Ectodermal cell (in vitro differentiated cells): ENCODE data around the gene FYB2.

Experiments
- H3K27ac ChIP-seq: 2 replicates; pipeline ENCODE4 v1.7.0; 2013; ENCODE audit warnings: mild to moderate bottlenecking, low read depth, low read length; ENCODE audit not compliant: insufficient read depth, poor library complexity, severe bottlenecking
- H3K27me3 ChIP-seq: 2 replicates; pipeline ENCODE4 v1.7.0; 2013; ENCODE audit warnings: mild to moderate bottlenecking, low read length; ENCODE audit not compliant: insufficient read depth, control insufficient read depth, poor library complexity, severe bottlenecking
- H3K36me3 ChIP-seq: one replicate; pipeline ENCODE4 v1.7.0; 2013; ENCODE audit warnings: low read length; ENCODE audit not compliant: control insufficient read depth, insufficient read depth
- H3K4me1 ChIP-seq: one replicate; pipeline ENCODE4 v1.7.0; 2013; ENCODE audit warnings: low read length; ENCODE audit not compliant: control insufficient read depth, insufficient read depth
- H3K4me3 ChIP-seq: 2 replicates; pipeline ENCODE4 v1.7.0; 2013; ENCODE audit warnings: low read depth, low read length, control low read depth; ENCODE audit not compliant: insufficient read depth
- H3K9me3 ChIP-seq: 2 replicates; pipeline ENCODE4 v1.7.0; 2013; ENCODE audit warnings: mild to moderate bottlenecking, low read length, moderate library complexity; ENCODE audit not compliant: control insufficient read depth
- WGBS, 2 experiments: methylation state at CpG; one replicate each; pipeline ENCODE4 v1.1.7; 2013; ENCODE audit warnings: missing lambda C conversion rate in 2 of 2; 5-methylcytosine and 5-hydroxymethylcytosine counted together

The FYB2 gene

GRCh38 chr1:56821462-56821797 lies 2.2 kb upstream of the FYB2 start:
- H3K4me3 ChIP-seq: no peak overlapping the region
- WGBS, 2 experiments: 21 to 29% methylated on average over 1 of the region's 1 CpG

GRCh38 chr1:56820755-56821461 lies 1.7 kb upstream of the FYB2 start:
- Histone ChIP-seq H3K4me1 (peaks cover 22% of the 10 kb centered on the region), H3K27me3 (no peaks in the 10 kb centered on the region), H3K9me3 (no peaks in the 10 kb centered on the region), H3K27ac (no peak overlapping the region), H3K36me3 (no peaks in the 10 kb centered on the region), H3K4me3 (no peak overlapping the region)
- WGBS, 2 experiments: 32 to 33% methylated on average over 7 of the region's 7 CpGs

More at GRCh38 chr1:56821462-56821797, 2.2 kb upstream of the FYB2 start:
- Histone ChIP-seq H3K4me1 (peaks cover 22% of the 10 kb centered on the region), H3K27me3 (no peaks in the 10 kb centered on the region), H3K9me3 (no peaks in the 10 kb centered on the region), H3K27ac (no peak overlapping the region), H3K36me3 (no peaks in the 10 kb centered on the region)

GRCh38 chr1:56817716-56818463 lies 1.3 kb downstream of the FYB2 start:
- H3K27ac ChIP-seq: no peak overlapping the region
- WGBS, 2 experiments: 91 to 95% methylated on average over 6 of the region's 6 CpGs

GRCh38 chr1:56816909-56817308 lies 2.3 kb downstream of the FYB2 start:
- H3K9me3 ChIP-seq: no peaks in the 10 kb centered on the region
- H3K27me3 ChIP-seq: no peaks in the 10 kb centered on the region
- H3K4me1 ChIP-seq: peaks cover 18% of the 10 kb centered on the region
- 93 to 94% methylated on average over 4 of the region's 4 CpGs for WGBS, 2 experiments
- no peak overlapping the region for H3K4me3 ChIP-seq
- H3K36me3 ChIP-seq: no peaks in the 10 kb centered on the region
- H3K27ac ChIP-seq: no peak overlapping the region

More at GRCh38 chr1:56817716-56818463, 1.3 kb downstream of the FYB2 start:
- Histone ChIP-seq H3K9me3 (no peaks in the 10 kb centered on the region), H3K27me3 (no peaks in the 10 kb centered on the region), H3K4me1 (peaks cover 18% of the 10 kb centered on the region), H3K36me3 (no peaks in the 10 kb centered on the region), H3K4me3 (no peak overlapping the region)

GRCh38 chr1:56816264-56816663 lies 2.9 kb downstream of the FYB2 start:
- no peaks in the 10 kb centered on the region for H3K27me3 ChIP-seq
- H3K36me3 ChIP-seq: no peaks in the 10 kb centered on the region
- no peaks in the 10 kb centered on the region for H3K9me3 ChIP-seq
- WGBS, 2 experiments: 91 to 97% methylated on average over 1 of the region's 1 CpG
- no peak overlapping the region for H3K27ac ChIP-seq
- H3K4me1 ChIP-seq: peaks cover 18% of the 10 kb centered on the region
- no peak overlapping the region for H3K4me3 ChIP-seq

GRCh38 chr1:56814205-56814604 lies 5.0 kb downstream of the FYB2 start:
- no peaks in the 10 kb centered on the region for H3K9me3 ChIP-seq
- H3K27me3 ChIP-seq: no peaks in the 10 kb centered on the region
- no peak overlapping the region for H3K27ac ChIP-seq
- H3K4me3 ChIP-seq: no peak overlapping the region
- H3K36me3 ChIP-seq: no peaks in the 10 kb centered on the region
- WGBS, 2 experiments: 94 to 98% methylated on average over 2 of the region's 2 CpGs
- H3K4me1 ChIP-seq: peaks cover 12% of the 10 kb centered on the region

- no peaks in the 10 kb centered on the region for H3K27me3 ChIP-seq
- H3K9me3 ChIP-seq: no peaks in the 10 kb centered on the region
- H3K4me3 ChIP-seq: no peak overlapping the region
- no peak overlapping the region for H3K27ac ChIP-seq
- no peaks in the 10 kb centered on the region for H3K4me1 ChIP-seq
- 38 to 64% methylated on average over 1 to 2 of the region's 2 CpGs for WGBS, 2 experiments
- H3K36me3 ChIP-seq: no peaks in the 10 kb centered on the region
Observed at GRCh38 chr1:56811331-56811730, 7.9 kb downstream of the FYB2 start.

- Histone ChIP-seq H3K4me3 (no peak overlapping the region), H3K9me3 (no peaks in the 10 kb centered on the region), H3K27ac (no peak overlapping the region), H3K36me3 (no peaks in the 10 kb centered on the region), H3K27me3 (no peaks in the 10 kb centered on the region), H3K4me1 (no peaks in the 10 kb centered on the region)
- 97 to 100% methylated on average over 1 of the region's 1 CpG for WGBS, 2 experiments
Observed at GRCh38 chr1:56808410-56808809, 10.8 kb downstream of the FYB2 start.

GRCh38 chr1:56806804-56807203 lies 12.4 kb downstream of the FYB2 start:
- no peak overlapping the region for H3K4me3 ChIP-seq
- WGBS, 2 experiments: 59 to 69% methylated on average over 3 of the region's 3 CpGs
- no peak overlapping the region for H3K27ac ChIP-seq
- H3K4me1 ChIP-seq: no peaks in the 10 kb centered on the region
- H3K9me3 ChIP-seq: no peaks in the 10 kb centered on the region
- H3K27me3 ChIP-seq: no peaks in the 10 kb centered on the region
- no peaks in the 10 kb centered on the region for H3K36me3 ChIP-seq

GRCh38 chr1:56803561-56804156 lies 15.5 kb downstream of the FYB2 start:
- Histone ChIP-seq H3K27ac (no peak overlapping the region), H3K9me3 (no peaks in the 10 kb centered on the region)
- 53 to 54% methylated on average over 5 of the region's 5 CpGs for WGBS, 2 experiments

More at GRCh38 chr1:56803561-56804156, 15.5 kb downstream of the FYB2 start:
- H3K27me3 ChIP-seq: no peaks in the 10 kb centered on the region
- H3K4me1 ChIP-seq: no peaks in the 10 kb centered on the region
- H3K36me3 ChIP-seq: no peaks in the 10 kb centered on the region
- H3K4me3 ChIP-seq: no peak overlapping the region
